Stimulated activated CD4-positive, alpha-beta T cell treated with anti-CD3 and anti-CD28 coated beads, Interleukin-1b, Interleukin-23, amount 100 ng/mL, for 48 hours (primary cell): ENCODE results near the gene FAM240A.
"Not testable (repeated sequence)": the region's sequence is repeated elsewhere in the genome, so short reads cannot be mapped to it uniquely, and the experiment has no call there.

Source experiments
- DNase-seq: peaks from one replicate; pipeline ENCODE4 v3.0.0-alpha.2; 2020

The FAM240A gene

GRCh38 chr3:46587268-46587667 is 25.1 kb upstream of the FAM240A start:
- DNase-seq = not testable (repeated sequence)

GRCh38 chr3:46593274-46593862 is 19.0 kb upstream of the FAM240A start:
- DNase-seq = no peak

GRCh38 chr3:46593979-46594378 is 18.3 kb upstream of the FAM240A start:
- no peak for DNase-seq

GRCh38 chr3:46594723-46595122 is 17.6 kb upstream of the FAM240A start:
- DNase-seq = no peak

- no peak for DNase-seq
Measured at GRCh38 chr3:46595819-46596314, 16.5 kb upstream of the FAM240A start.

- no peak for DNase-seq
Measured at GRCh38 chr3:46599590-46599989, 12.7 kb upstream of the FAM240A start.

- DNase-seq = no peak
Measured at GRCh38 chr3:46603446-46604046, 8.8 kb upstream of the FAM240A start.

- no peak for DNase-seq
Measured at GRCh38 chr3:46604127-46604526, 8.2 kb upstream of the FAM240A start.

GRCh38 chr3:46607603-46608028 is 4.7 kb upstream of the FAM240A start:
- no peak for DNase-seq

GRCh38 chr3:46609212-46609721 is 3.1 kb upstream of the FAM240A start:
- no peak for DNase-seq

- no peak for DNase-seq
Measured at GRCh38 chr3:46609944-46610722, 2.2 kb upstream of the FAM240A start.

- DNase-seq = no peak
Measured at GRCh38 chr3:46613313-46614005, 1.1 kb downstream of the FAM240A start.

- DNase-seq = no peak
Measured at GRCh38 chr3:46614431-46614830, 2.1 kb downstream of the FAM240A start.

GRCh38 chr3:46615050-46615775 is 2.9 kb downstream of the FAM240A start:
- DNase-seq = no peak

GRCh38 chr3:46615976-46616375 is 3.7 kb downstream of the FAM240A start:
- no peak for DNase-seq

- no peak for DNase-seq
Measured at GRCh38 chr3:46617941-46618340, 5.6 kb downstream of the FAM240A start.

- DNase-seq = no peak
Measured at GRCh38 chr3:46619845-46620778, 7.8 kb downstream of the FAM240A start.

- no peak for DNase-seq
Measured at GRCh38 chr3:46624533-46624932, 12.2 kb downstream of the FAM240A start.

GRCh38 chr3:46624975-46625490 is 12.7 kb downstream of the FAM240A start:
- no peak for DNase-seq

GRCh38 chr3:46626039-46626438 is 13.7 kb downstream of the FAM240A start:
- no peak for DNase-seq

- DNase-seq = no peak
Measured at GRCh38 chr3:46627078-46627477, 14.8 kb downstream of the FAM240A start.
